ENCODE data around the gene PPIF.

PPIF gene

GRCh38 chr10:79376751-79377556 is 29.7 kb downstream of the PPIF start:
- ChIA-PET POLR2A (no interaction called here), CTCF (interaction anchor here (4.8 to 5.9 kb wide), 3 partner anchors 21 to 109 kb away, joined by 42 to 106 read pairs (median 68); no protein-coding TSS in a partner anchor)
- TF ChIP-seq CTCF (IDR thresholded peaks at IDR 0.05; ENCODE audit: insufficient read depth, low read length, missing control alignments), result no peak
- no peak overlapping the region for H3K4me3 ChIP-seq (ENCODE audit: low read depth, low read length)
- no peak for DNase-seq (ENCODE audit: low read depth, low spot score)

- DNase-seq (ENCODE audit: low read depth, low spot score), result no peak
- POLR2A ChIA-PET, result no interaction called here
Measured at GRCh38 chr10:79377557-79378382, 30.5 kb downstream of the PPIF start.

GRCh38 chr10:79378383-79378646 is 31.0 kb downstream of the PPIF start:
- POLR2A ChIA-PET, result no interaction called here

More at GRCh38 chr10:79377557-79378382, 30.5 kb downstream of the PPIF start:
- H3K4me3 ChIP-seq (ENCODE audit: low read depth, low read length), result no peak overlapping the region
- CTCF ChIA-PET, result no interaction called here
- TF ChIP-seq CTCF (IDR thresholded peaks at IDR 0.05; ENCODE audit: insufficient read depth, low read length, missing control alignments), result no peak

GRCh38 chr10:79378647-79379511 is 31.6 kb downstream of the PPIF start:
- no peak for DNase-seq (ENCODE audit: low read depth, low spot score)
- POLR2A ChIA-PET, result no interaction called here

More at GRCh38 chr10:79378383-79378646, 31.0 kb downstream of the PPIF start:
- CTCF ChIA-PET, result interaction anchor here (1.2 kb wide), 1 partner anchor 10 kb away, joined by 4 read pairs; no protein-coding TSS in a partner anchor
- no peak for DNase-seq (ENCODE audit: low read depth, low spot score)
- no peak overlapping the region for H3K4me3 ChIP-seq (ENCODE audit: low read depth, low read length)
- no peak for TF ChIP-seq CTCF (IDR thresholded peaks at IDR 0.05; ENCODE audit: insufficient read depth, low read length, missing control alignments)

GRCh38 chr10:79379512-79380124 is 32.3 kb downstream of the PPIF start:
- ChIA-PET CTCF (interaction anchor here (1.2 to 3.2 kb wide), 2 partner anchors 8 to 89 kb away, joined by 4 to 10 read pairs; no protein-coding TSS in a partner anchor), POLR2A (no interaction called here)
- TF ChIP-seq CTCF (IDR thresholded peaks at IDR 0.05; ENCODE audit: insufficient read depth, low read length, missing control alignments), result no peak
- DNase-seq (ENCODE audit: low read depth, low spot score), result no peak
- H3K4me3 ChIP-seq (ENCODE audit: low read depth, low read length), result no peak overlapping the region

More at GRCh38 chr10:79378647-79379511, 31.6 kb downstream of the PPIF start:
- CTCF ChIA-PET, result interaction anchor here (1.2 to 3.2 kb wide), 2 partner anchors 9 to 89 kb away, joined by 4 to 10 read pairs; no protein-coding TSS in a partner anchor
- no peak overlapping the region for H3K4me3 ChIP-seq (ENCODE audit: low read depth, low read length)
- no peak for TF ChIP-seq CTCF (IDR thresholded peaks at IDR 0.05; ENCODE audit: insufficient read depth, low read length, missing control alignments)

All from AG04449 (cell line).